ENCODE results near the gene GNA14. TPM values are rescaled to one million over a fixed set of nuclear protein-coding genes. Genes with fewer than 3 reads are reported as not detected.
"Not testable (repeated sequence)": the region's sequence is repeated elsewhere in the genome, so short reads cannot be mapped to it uniquely, and the experiment has no call there.

GNA14 gene
- total and polyA plus RNA-seq, 2 donors (not counting 1 experiment from before 2014, with no cell fraction given), result 0.50 to 0.52 TPM

GRCh38 chr9:77585335-77585786, 62.8 kb downstream of the GNA14 start:
- no peaks in the 10 kb centered on the region for H3K9me3 ChIP-seq (ENCODE audit: control insufficient read depth, insufficient read depth, low read depth, low read length)
- no peak overlapping the region for H3K4me3 ChIP-seq (replicated peaks in 1 of 4; ENCODE audit: control extremely low read depth in 1 of 4, insufficient read depth in 1 of 4, low read depth in 3 of 4, low read length in 4 of 4)
- H3K9ac ChIP-seq (ENCODE audit: insufficient read depth, low read length), result no peak overlapping the region
- DNase-seq (ENCODE audit: low read depth in 2 of 2), result no peak
- no peaks in the 10 kb centered on the region for H4K20me1 ChIP-seq (ENCODE audit: control insufficient read depth, extremely low read depth, insufficient read depth, low read length)
- H3K4me2 ChIP-seq (ENCODE audit: extremely low read depth, insufficient read depth, low read length), result no peak overlapping the region
- TF ChIP-seq, protein P1, sequence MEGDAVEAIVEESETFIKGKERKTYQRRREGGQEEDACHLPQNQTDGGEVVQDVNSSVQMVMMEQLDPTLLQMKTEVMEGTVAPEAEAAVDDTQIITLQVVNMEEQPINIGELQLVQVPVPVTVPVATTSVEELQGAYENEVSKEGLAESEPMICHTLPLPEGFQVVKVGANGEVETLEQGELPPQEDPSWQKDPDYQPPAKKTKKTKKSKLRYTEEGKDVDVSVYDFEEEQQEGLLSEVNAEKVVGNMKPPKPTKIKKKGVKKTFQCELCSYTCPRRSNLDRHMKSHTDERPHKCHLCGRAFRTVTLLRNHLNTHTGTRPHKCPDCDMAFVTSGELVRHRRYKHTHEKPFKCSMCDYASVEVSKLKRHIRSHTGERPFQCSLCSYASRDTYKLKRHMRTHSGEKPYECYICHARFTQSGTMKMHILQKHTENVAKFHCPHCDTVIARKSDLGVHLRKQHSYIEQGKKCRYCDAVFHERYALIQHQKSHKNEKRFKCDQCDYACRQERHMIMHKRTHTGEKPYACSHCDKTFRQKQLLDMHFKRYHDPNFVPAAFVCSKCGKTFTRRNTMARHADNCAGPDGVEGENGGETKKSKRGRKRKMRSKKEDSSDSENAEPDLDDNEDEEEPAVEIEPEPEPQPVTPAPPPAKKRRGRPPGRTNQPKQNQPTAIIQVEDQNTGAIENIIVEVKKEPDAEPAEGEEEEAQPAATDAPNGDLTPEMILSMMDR (conservative IDR thresholded peaks at IDR 0.05 in 1 of 2, IDR thresholded peaks at IDR 0.05 in 1 of 2; ENCODE audit: low read depth in 1 of 2, low read length in 2 of 2), result no peak
- no peak for TF ChIP-seq EZH2 (IDR thresholded peaks at IDR 0.05; ENCODE audit: low read length, missing control alignments)
- H3K79me2 ChIP-seq (ENCODE audit: control insufficient read depth, insufficient read depth, low read length), result no peaks in the 10 kb centered on the region
- H3K4me1 ChIP-seq (ENCODE audit: control insufficient read depth, extremely low read depth, insufficient read depth, low read length), result peaks cover 2% of the 10 kb centered on the region
- H3K27me3 ChIP-seq (ENCODE audit: control insufficient read depth, insufficient read depth, low read length), result no peaks in the 10 kb centered on the region
- H3K36me3 ChIP-seq (ENCODE audit: control insufficient read depth, insufficient read depth, low read length), result no peaks in the 10 kb centered on the region
- H3K27ac ChIP-seq (ENCODE audit: insufficient read depth, low read length), result no peak overlapping the region
- no peak overlapping the region for H2AFZ ChIP-seq (ENCODE audit: low read length)

GRCh38 chr9:77584927-77585326, 63.2 kb downstream of the GNA14 start:
- H3K36me3 ChIP-seq (ENCODE audit: control insufficient read depth, insufficient read depth, low read length); H4K20me1 ChIP-seq (ENCODE audit: control insufficient read depth, extremely low read depth, insufficient read depth, low read length); H3K79me2 ChIP-seq (ENCODE audit: control insufficient read depth, insufficient read depth, low read length); H3K4me3 ChIP-seq (replicated peaks in 1 of 4; ENCODE audit: control extremely low read depth in 1 of 4, insufficient read depth in 1 of 4, low read depth in 3 of 4, low read length in 4 of 4); H3K27me3 ChIP-seq (ENCODE audit: control insufficient read depth, insufficient read depth, low read length); H2AFZ ChIP-seq (ENCODE audit: low read length); H3K9me3 ChIP-seq (ENCODE audit: control insufficient read depth, insufficient read depth, low read depth, low read length); H3K9ac ChIP-seq (ENCODE audit: insufficient read depth, low read length); DNase-seq (ENCODE audit: low read depth in 2 of 2); H3K4me2 ChIP-seq (ENCODE audit: extremely low read depth, insufficient read depth, low read length); H3K27ac ChIP-seq (ENCODE audit: insufficient read depth, low read length); H3K4me1 ChIP-seq (ENCODE audit: control insufficient read depth, extremely low read depth, insufficient read depth, low read length): not testable (repeated sequence)

- H3K9ac ChIP-seq (ENCODE audit: insufficient read depth, low read length), result no peak overlapping the region
- no peaks in the 10 kb centered on the region for H3K79me2 ChIP-seq (ENCODE audit: control insufficient read depth, insufficient read depth, low read length)
- no peak overlapping the region for H3K4me2 ChIP-seq (ENCODE audit: extremely low read depth, insufficient read depth, low read length)
- TF ChIP-seq, protein P1 (conservative IDR thresholded peaks at IDR 0.05 in 1 of 2, IDR thresholded peaks at IDR 0.05 in 1 of 2; ENCODE audit: low read depth in 1 of 2, low read length in 2 of 2), result no peak
- no peak for TF ChIP-seq EZH2 (IDR thresholded peaks at IDR 0.05; ENCODE audit: low read length, missing control alignments)
- no peaks in the 10 kb centered on the region for H3K9me3 ChIP-seq (ENCODE audit: control insufficient read depth, insufficient read depth, low read depth, low read length)
- no peak overlapping the region for H2AFZ ChIP-seq (ENCODE audit: low read length)
- H3K4me1 ChIP-seq (ENCODE audit: control insufficient read depth, extremely low read depth, insufficient read depth, low read length), result peaks cover 2% of the 10 kb centered on the region
- H3K36me3 ChIP-seq (ENCODE audit: control insufficient read depth, insufficient read depth, low read length), result no peaks in the 10 kb centered on the region
- no peaks in the 10 kb centered on the region for H3K27me3 ChIP-seq (ENCODE audit: control insufficient read depth, insufficient read depth, low read length)
- no peak overlapping the region for H3K4me3 ChIP-seq (replicated peaks in 1 of 4; ENCODE audit: control extremely low read depth in 1 of 4, insufficient read depth in 1 of 4, low read depth in 3 of 4, low read length in 4 of 4)
- no peak overlapping the region for H3K27ac ChIP-seq (ENCODE audit: insufficient read depth, low read length)
- no peaks in the 10 kb centered on the region for H4K20me1 ChIP-seq (ENCODE audit: control insufficient read depth, extremely low read depth, insufficient read depth, low read length)
- DNase-seq (ENCODE audit: low read depth in 2 of 2), result no peak
Measured at GRCh38 chr9:77582961-77583576, 65.1 kb downstream of the GNA14 start.

Measured in fibroblast of lung (primary cell).